Upper lobe of left lung (tissue), 6 donors: ENCODE measurements around the gene POU3F2. TPM values are rescaled to one million over a fixed set of nuclear protein-coding genes. Genes with fewer than 3 reads are reported as not detected.

Experiments
- ATAC-seq, 2 donors: fragments of 200-7000 bp; cut with Tn5 transposase; one replicate each; pipeline ENCODE4 v1.9.1; 2022; ENCODE audit warnings: mild to moderate bottlenecking in 2 of 2, moderate library complexity in 2 of 2; ENCODE audit not compliant: low FRiP score in 2 of 2
- DNase-seq, 2 donors: peaks; one replicate each; pipeline ENCODE4 v3.0.0-alpha.2; 2019 to 2020
- H3K27ac ChIP-seq, 4 donors: fragments of 200-600 bp; sonication (generic); one replicate each; pipeline ENCODE4 v1.5.1; 2016 to 2019
- H3K27me3 ChIP-seq, 4 donors: fragments of 200-600 bp; sonication (generic); one replicate each; pipeline ENCODE4 v1.5.1; 2017 to 2019
- H3K36me3 ChIP-seq, 4 donors: fragments of 200-600 bp; sonication (generic); one replicate each; pipeline ENCODE4 v1.5.1; 2016 to 2019
- H3K4me1 ChIP-seq, 4 donors: fragments of 200-600 bp; sonication (generic); one replicate each; pipeline ENCODE4 v1.5.1; 2018 to 2019
- H3K4me3 ChIP-seq, 4 donors: fragments of 200-600 bp; sonication (generic); one replicate each; pipeline ENCODE4 v1.5.1; 2017 to 2019; ENCODE audit warnings: mild to moderate bottlenecking in 2 of 4, moderate library complexity in 1 of 4
- H3K9me3 ChIP-seq, 4 donors: fragments of 200-600 bp; sonication (generic); one replicate each; pipeline ENCODE4 v1.5.1; 2018 to 2019
- CTCF ChIP-seq, 6 experiments: fragments of 450-650 bp in 4 of 6; fragments of 200-600 bp in 2 of 6; sonication (generic) in 2 of 6; IDR thresholded peaks; one replicate each; pipeline ENCODE4 v1.5.1; 2016 to 2019; ENCODE audit warnings: antibody characterized with exemption in 6 of 6
- EP300 ChIP-seq, 4 donors: sonication (generic); formaldehyde crosslinking; IDR thresholded peaks; one replicate each; pipeline ENCODE4 v1.5.1; 2017; ENCODE audit warnings: antibody characterized with exemption in 4 of 4, control low read depth in 2 of 4
- POLR2A ChIP-seq, 4 donors: fragments of 450-650 bp; IDR thresholded peaks; one replicate each; pipeline ENCODE4 v1.5.1; 2016 to 2017; ENCODE audit warnings: antibody characterized with exemption in 4 of 4, mild to moderate bottlenecking in 2 of 4
- POLR2AphosphoS5 ChIP-seq, 2 donors: sonication (generic); formaldehyde crosslinking; IDR thresholded peaks; one replicate each; pipeline ENCODE4 v1.5.1; 2017; ENCODE audit warnings: antibody characterized with exemption in 2 of 2
- WGBS, 2 donors: methylation state at CpG; one replicate each; pipeline ENCODE4 v1.1.5; 2017 to 2018; 5-methylcytosine and 5-hydroxymethylcytosine counted together
- total RNA-seq, 6 donors: library from RNA; depleted of rRNA in 4 of 6; stranded (reverse); fragments of >200 nt in 4 of 6; gene quantifications; one replicate each; pipeline versions ENCODE4 v1.1.0 to v1.2.1, GENCODE V29; 2016 to 2021
- donor health status: DM: no; HTN: no; CAD: no; lungs with moderate emphysema.
- donor health status: DM: no; HTN: yes; CAD: no; lungs with severe emphysema.

POU3F2 gene
- total RNA-seq, 6 donors from 2014 or later, result not detected

GRCh38 chr6:98816799-98817198 is 17.6 kb upstream of the POU3F2 start:
- DNase-seq (no peak), ATAC-seq (no peak)
- no peaks in the 10 kb centered on the region for H3K36me3 ChIP-seq
- peaks cover 0 to 6% (median 0%) of the 10 kb centered on the region in 4 donors for H3K9me3 ChIP-seq
- H3K4me3 ChIP-seq, result no peak overlapping the region
- H3K4me1 ChIP-seq, result no peaks in the 10 kb centered on the region
- H3K27me3 ChIP-seq, result peaks cover 0 to under 1% (median 0%) of the 10 kb centered on the region in 4 donors
- no peak for TF ChIP-seq CTCF (IDR thresholded peaks at IDR 0.05)
- no peak for TF ChIP-seq POLR2A (IDR thresholded peaks at IDR 0.05)
- no peak for TF ChIP-seq EP300 (IDR thresholded peaks at IDR 0.05)
- no peak for TF ChIP-seq POLR2AphosphoS5 (IDR thresholded peaks at IDR 0.05)
- H3K27ac ChIP-seq, result no peak overlapping the region

GRCh38 chr6:98821756-98822405 is 12.5 kb upstream of the POU3F2 start:
- H3K27ac ChIP-seq, result no peak overlapping the region
- no peak overlapping the region for H3K4me3 ChIP-seq
- H3K27me3 ChIP-seq, result peaks cover 0 to 33% (median 12%) of the 10 kb centered on the region in 4 donors
- 91 to 96% methylated on average over 2 of the region's 2 CpGs for WGBS, 2 donors
- ATAC-seq (no peak), DNase-seq (no peak)
- peaks cover 4 to 16% (median 12%) of the 10 kb centered on the region in 4 donors for H3K4me1 ChIP-seq
- no peaks in the 10 kb centered on the region for H3K9me3 ChIP-seq
- TF ChIP-seq EP300 (IDR thresholded peaks at IDR 0.05) (no peak), POLR2AphosphoS5 (IDR thresholded peaks at IDR 0.05) (no peak), CTCF (IDR thresholded peaks at IDR 0.05) (no peak), POLR2A (IDR thresholded peaks at IDR 0.05) (no peak)
- H3K36me3 ChIP-seq, result no peaks in the 10 kb centered on the region

- Histone ChIP-seq H3K4me3 (no peak overlapping the region), H3K27me3 (peaks cover 0 to 50% (median 19%) of the 10 kb centered on the region in 4 donors), H3K36me3 (no peaks in the 10 kb centered on the region), H3K9me3 (no peaks in the 10 kb centered on the region), H3K4me1 (peaks cover 15 to 27% (median 19%) of the 10 kb centered on the region in 4 donors), H3K27ac (no peak overlapping the region)
- TF ChIP-seq POLR2AphosphoS5 (IDR thresholded peaks at IDR 0.05), result no peak
- TF ChIP-seq POLR2A (IDR thresholded peaks at IDR 0.05), result no peak
- TF ChIP-seq EP300 (IDR thresholded peaks at IDR 0.05), result no peak
- TF ChIP-seq CTCF (IDR thresholded peaks at IDR 0.05), result no peak
- no peak for DNase-seq
- no peak for ATAC-seq
- WGBS, 2 donors, result 6 to 8% methylated on average over 12 of the region's 12 CpGs
These were observed 10.8 kb upstream of the POU3F2 start for GRCh38 chr6:98823428-98824161.

- 3 to 4% methylated on average over 32 to 44 of the region's 44 CpGs for WGBS, 2 donors
- H3K4me1 ChIP-seq, result peaks cover 15 to 34% (median 21%) of the 10 kb centered on the region in 4 donors
- peaks cover 0 to 55% (median 23%) of the 10 kb centered on the region in 4 donors for H3K27me3 ChIP-seq
- ATAC-seq, result peak in 1 of 2 donors; percentile 18
- H3K9me3 ChIP-seq, result no peaks in the 10 kb centered on the region
- no peaks in the 10 kb centered on the region for H3K36me3 ChIP-seq
- no peak for TF ChIP-seq POLR2A (IDR thresholded peaks at IDR 0.05)
- no peak for TF ChIP-seq CTCF (IDR thresholded peaks at IDR 0.05)
- no peak for TF ChIP-seq EP300 (IDR thresholded peaks at IDR 0.05)
- TF ChIP-seq POLR2AphosphoS5 (IDR thresholded peaks at IDR 0.05), result no peak
- peak in 1 of 2 donors; percentile 86 for DNase-seq
- H3K4me3 ChIP-seq, result peak overlapping the region in 1 of 4 donors; percentile 3
- H3K27ac ChIP-seq, result no peak overlapping the region
These were observed 10.0 kb upstream of the POU3F2 start for GRCh38 chr6:98824162-98824901.
